Bone marrow (tissue), 2 donors: Measurements from ENCODE around the gene NOM1.

Experiments used
- DNase-seq, 2 donors: peaks; one replicate each; lab custom pipeline; 2025; lab: John Stamatoyannopoulos, UW

Gene NOM1

DNA sequence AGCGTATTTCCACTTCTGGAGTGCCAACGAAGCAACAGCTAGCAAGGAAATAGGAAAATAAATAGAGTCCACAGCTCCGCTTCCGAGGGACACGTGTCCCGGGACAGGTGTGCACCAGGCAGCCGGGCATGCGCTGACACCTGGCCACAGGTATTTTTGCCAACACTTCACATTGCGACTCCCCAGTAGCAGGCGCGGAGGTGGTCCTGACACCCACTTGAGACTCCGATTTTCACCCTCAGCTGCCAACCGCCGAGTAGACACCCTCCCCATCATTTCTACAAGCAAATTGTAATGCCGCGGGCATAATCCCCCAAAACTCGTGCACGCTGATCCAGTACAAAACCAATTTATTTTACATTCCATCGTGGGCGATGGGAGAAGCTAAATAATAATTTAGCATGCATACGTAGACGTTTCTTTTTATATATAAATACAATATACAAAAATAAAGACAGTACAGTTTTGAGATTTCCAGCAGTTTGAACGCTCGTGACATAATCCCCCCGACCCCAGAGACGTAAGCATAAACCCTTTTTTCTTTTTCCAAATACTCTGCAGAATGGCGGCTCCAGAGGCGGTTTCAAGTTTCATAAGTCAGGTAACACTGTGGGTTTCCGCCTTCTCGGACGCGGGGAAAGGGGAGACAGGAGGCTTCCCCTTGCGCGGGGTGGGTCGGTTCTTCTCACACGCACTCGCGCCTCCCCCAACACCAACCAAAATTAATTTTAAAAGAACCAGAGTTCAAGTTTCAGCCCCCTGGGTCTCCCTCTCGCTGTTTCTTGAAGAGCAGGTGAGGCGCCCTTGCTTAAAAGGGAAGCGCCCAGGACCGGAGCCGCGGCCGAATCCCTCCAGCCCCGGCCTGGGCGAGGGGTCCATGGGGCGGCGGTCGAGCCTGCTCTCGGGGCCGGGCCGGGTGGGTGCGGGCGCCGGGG, 55.3 kb downstream of the NOM1 start:
- DNase-seq: no peak

DNA sequence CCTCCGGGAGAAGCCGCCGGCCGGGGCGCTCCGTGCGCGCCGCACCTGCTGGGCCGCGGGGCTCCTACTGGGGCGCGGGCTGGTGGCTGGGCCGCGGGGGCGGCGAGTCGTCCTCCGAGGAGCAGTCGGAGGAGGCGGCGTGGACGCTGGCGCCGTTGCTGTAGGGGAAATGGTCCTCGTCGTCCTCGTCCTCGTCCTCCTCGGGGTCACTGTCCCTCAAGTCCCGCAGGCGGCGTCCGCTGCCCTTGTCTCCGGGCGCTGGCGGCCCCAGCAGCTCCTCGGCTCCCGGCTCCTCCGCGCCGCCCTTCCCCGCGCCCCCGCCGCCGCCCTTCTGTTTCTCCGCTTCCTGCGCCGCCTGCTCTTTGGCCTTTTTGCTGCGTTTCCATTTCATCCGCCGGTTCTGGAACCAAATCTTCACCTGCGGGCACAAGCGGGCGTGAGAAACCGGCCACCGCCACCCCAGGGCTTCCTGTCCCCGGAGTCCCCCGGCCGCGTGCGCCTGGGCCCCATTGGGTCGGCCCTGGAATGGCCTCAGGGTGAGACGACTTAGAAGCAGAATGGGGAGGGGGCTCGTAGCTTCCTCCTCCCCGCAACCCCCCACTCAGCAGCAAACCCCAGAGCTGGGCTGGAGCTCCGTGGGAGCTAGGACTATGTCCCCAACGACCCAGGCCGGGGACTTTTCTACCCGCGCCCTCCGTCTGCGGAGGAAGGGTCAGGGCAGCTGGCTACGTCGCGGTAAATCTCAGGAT, 56.1 kb downstream of the NOM1 start:
- no peak for DNase-seq

DNA sequence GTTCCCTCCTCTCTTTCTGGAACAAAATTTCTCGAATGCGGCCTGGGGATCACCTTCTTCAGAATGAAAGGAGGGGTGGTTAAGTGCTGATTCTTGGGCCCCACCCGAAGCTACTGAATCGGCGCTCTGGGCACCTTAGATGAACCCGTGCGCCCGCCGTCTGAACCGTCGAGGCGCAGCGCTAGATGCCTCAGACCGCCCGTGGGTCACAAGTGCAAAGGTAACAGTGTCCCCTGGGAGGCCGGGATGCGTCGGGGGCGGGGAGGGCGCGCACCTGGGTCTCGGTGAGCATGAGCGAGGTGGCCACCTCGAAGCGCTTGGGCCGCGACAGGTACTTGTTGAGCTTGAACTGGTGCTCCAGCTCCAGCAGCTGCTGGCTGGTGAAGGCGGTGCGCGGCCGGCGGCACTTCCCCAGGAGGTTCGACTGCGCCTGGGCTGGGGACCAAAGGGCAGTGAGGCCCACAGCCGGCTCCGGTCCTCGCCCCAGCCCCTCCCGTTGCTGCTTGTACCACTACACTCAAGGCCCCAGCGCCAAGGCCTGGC, 56.8 kb downstream of the NOM1 start:
- DNase-seq: no peak

DNA sequence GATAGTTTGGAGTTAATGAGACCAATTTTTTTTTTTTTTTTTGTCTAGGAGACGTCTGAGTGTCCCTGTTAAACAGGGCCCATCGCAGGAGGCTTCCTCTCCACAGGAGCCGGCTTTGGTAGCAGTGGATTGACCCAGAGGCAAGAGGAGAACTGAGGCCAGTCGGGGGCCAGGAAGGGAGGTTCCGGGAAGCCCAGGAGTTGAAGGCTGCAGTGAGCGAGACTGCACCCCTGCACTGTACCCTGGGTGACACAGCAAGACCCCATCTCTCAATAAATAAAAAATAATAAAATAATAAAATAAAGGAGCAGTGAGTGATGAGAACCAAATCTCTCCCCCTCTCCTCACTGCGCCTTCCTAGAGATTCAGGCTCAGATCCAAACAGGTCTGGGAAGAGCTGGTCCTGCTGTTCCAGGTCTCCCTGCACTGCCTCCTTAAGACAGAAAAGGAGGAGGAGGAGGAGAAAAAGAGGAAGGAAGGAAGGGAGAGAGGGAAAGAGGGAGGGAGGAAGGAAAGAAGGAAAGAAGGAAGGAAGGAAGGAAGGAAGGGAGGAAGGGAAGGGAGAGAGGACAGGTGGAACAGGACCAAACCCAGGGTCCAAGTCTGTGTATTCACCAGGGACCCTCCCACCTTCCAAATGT, 57.4 kb downstream of the NOM1 start:
- no peak for DNase-seq

DNA sequence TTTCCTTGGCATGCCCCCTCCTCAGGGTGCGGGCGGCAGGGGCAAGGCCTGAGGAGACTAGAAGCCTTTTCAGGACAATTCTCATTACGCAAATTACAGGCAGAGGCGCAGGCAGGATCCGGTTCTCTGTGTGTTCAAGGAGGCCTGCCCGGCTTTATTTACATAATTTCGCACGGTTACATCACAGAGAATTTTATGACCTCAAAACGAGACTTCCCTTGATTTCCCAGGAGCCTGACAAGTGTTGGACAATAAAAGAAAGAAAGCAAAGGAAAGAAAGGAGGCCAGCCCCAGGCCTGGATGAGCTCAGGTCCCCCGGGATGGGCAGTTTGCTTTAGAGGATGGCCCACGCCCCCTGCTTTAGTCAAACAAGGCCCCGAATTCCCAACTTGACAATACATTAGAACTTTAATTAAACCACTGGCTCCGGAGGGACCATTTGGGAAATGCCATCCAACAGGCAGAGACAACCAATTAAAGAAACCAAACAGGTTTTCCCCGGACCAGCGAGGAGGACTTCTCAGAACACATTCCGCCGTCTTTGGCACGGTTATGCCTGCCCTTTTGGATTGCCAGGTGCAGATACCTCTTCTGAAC, 58.1 kb downstream of the NOM1 start:
- DNase-seq: no peak

DNA sequence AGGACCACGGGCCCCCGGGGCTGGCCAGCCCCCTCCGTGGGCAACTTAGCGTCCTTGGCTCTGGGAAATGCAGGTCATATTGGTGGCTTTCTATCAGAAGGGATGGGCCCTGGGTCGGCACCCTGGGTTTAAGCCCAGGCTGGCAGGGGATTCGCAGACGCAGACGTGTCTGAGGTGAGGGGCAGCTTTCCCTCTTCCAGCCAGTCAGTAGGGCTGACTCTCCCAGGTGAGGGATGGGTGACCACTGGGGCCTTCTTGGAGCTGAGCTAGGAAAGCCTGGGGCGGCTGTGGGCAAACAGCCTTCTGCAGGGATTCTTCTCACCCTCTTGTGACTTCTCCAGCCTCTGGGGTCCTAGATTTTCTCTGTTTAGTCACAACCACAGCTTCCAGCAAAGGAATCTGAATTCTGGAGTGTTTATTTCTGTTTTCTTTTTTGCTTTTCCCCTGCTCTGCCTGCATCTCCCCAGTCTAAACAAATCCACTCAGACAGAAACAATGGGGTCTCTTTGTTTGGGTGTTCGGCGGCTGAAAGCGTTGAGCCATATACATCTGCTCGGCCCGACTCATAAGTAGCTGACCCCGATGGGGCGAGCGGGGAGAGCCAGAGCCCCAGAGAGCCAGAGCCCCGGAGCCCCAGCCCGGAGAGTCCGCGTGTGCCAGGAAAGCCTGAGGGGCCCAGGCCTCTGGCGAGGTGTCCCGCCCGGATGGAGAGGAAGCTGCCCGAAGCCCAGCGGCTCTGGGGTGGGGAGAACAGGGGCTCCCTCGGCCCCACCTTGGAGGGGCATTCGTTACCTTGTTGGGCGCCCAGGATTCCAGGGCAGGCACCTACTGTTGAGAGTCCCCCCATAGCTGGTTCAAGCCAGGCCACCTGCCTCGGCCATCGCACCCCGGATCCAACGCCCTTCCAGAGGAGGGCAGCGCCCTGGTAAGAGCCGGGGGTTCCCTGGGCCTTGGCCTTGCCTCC, 59.0 kb downstream of the NOM1 start:
- DNase-seq: no peak

DNA sequence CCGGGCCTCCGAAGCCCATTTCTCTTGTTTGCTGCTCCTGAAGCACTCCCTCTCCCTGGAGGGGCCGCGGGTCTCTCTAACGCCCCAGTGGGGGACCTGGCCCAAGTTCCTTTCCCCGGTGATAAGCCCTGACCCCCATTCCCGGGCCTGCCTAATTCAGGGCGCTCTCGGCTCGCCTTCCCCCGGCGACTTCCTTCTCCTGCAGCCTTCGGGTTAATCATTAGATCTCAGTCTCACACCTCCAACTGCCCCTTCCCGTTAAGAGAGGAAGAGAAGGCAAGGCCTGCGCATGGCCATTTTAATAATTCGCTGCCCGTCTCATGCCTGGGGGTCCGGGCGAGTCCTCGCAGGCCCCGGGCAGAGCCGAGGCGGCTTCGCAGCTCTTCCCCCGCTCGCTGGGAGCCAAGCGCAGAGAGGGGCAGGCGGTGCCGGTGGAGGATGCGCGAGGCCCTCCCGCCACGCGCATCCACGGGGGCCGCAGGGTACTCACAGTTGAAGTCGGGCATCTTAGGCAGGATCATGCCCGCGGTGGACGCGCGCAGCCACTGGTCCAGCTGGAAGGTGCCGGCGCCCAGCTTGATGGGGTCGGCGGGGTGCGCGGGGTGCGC, 59.8 kb downstream of the NOM1 start:
- DNase-seq: no peak

DNA sequence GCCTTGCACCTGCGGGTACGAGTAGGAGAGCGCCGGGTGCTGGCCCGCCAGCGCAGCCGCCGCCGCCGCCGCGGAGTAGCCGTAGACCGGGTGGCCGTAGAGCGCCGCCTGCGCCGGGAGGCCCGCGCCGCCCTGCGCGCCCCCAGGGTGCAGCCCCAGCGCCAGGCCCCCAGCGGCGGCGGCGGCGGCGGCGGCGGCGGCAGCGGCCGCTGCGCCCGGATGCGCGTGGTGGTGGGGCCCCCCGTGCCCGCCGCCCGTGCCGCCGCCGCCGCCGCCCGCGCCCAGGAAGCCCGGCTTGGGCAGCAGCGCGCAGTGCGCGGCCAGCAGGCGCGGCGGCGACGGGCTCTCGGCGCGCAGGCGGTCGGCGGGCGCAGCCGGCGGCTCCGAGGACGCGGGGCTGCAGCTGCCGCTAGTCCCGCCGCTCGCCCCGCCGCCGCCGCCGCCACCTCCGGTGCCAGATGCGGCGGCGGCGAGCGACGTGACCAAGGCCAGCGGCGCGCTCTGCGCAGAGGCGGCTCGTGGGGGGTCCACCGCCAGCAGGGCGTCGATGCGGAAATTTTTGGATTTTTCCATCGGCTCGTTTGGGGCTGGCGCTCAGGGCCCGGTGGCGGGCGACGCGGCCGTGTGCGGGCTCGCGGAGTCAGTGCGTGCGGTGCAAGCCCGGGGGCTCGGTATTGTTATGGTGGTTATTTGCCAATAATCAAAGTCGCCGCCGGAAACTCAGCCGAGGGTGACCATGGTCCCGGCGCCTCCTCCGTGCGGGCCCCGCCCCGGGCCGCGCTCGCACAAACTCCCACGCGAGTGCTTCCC, 60.5 kb downstream of the NOM1 start:
- DNase-seq: no peak

DNA sequence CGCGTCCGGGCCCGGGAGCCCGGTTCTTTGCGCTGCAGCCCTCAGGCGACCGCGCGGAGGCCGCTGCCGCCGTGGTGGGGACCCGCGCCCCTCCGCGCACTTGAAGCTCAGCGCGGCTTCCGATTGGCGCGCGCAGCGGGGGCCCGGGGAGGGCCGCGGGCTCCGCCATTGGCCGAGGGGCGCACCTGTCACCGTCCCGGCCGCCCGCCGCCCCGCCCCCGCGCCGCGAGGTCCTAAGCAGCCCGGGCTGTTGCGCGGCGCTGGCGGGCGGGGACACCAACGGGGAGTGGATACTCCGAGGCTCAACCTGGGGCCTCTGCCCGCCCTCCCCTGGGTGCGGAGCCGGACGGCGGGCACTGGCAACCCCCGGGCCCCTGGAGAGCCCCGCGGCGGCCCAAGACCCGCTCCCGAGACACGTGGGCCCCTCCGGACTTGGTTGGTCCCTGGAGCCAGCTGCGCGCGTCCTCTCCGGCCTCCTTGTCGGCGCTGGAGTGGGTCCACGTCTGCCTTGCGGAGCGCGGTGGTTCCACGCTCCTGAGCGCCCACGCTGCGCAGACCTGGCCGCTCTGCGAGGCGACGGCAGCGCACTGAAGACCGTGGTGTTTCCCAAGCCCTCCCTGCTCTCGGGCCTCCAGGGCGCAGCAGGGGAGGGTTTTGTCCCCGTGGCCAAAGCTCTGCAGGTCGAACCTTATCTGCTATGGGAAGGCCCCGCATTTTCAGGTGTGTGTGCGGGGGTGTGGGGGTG, 61.2 kb downstream of the NOM1 start, which contains the start of gene MNX1:
Gene MNX1, minus strand, starts transcription at position 76 of the 745 bp plus-strand sequence. CDS start 313 bp downstream, outside the sequence.
- no peak for DNase-seq

DNA sequence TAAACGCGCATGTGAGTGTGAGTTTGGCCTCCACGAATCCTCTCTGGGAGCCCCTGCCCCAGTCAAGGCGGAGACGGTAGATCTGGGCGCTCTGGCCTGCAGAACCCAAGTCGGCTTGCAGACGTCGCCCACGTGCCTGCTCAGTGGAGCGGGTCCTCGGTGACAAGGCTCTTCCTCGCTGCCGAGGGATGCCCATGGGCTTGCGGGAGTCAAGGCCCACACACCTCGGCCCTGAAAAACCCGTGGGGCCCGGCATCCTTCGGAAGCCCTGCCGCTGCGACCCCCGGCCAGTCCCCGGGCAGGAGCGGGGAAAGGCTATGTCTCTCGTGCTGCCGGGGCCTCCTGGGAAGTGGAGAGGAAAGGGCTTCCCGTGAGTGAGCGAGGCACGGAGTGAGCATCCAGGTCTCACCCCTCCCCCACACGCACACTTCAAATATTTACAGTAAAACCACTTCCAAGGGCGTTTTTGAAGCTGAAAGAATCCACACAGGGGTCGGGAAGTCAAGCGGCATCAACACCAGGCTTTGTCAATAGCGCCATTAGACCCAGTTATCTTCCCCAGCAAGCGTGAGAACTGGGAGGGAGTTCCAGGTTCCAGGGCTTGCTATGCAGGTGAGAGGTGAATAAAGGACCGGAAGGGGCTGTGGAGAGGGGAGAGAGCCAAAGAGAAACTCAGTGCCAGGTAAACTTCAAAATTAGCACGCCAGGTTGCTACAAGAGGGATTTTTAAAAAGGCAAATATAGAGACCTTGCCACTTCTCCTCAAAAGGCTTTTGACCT, 62.0 kb downstream of the NOM1 start:
- no peak for DNase-seq

DNA sequence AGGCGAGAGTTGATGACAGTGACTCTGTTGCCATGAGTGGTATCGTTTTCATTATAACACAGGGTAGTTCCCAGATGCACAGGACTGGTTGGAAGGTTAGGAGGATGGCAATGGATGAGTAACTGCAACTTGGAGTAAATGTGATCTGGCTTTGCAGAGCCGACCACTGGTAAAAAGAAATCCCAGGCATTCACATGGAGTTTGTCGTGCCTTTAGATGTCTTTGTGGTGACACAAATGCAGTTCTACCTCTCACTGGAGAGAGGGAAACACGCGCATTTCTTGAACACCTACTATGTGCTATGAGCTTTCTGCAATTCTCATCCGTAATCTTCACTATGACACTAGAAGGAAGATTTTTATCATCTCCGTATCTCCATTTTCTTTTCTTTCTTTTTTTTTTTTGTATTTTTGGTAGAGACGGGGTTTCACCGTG, 62.6 kb downstream of the NOM1 start:
- DNase-seq: no peak

DNA sequence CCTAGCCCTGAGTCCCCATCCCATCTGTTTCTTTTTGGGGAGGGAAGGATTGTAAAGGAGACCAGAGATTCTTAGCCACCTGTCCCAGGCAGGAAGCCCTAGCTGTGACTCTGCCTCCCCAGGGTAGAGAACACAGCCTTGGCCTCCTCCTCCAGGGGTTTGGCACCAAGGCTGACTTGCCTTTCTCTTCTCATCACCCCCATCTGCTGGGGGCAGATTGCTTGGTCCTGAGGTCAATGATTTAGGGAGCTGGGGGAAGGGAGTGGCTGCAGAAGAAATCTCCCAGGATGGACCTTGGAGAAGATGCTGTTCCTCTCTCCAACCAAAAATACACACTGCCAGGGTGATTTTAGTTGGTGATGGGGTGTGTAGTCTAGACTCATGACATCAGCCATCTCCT, 63.6 kb downstream of the NOM1 start:
- DNase-seq: no peak

DNA sequence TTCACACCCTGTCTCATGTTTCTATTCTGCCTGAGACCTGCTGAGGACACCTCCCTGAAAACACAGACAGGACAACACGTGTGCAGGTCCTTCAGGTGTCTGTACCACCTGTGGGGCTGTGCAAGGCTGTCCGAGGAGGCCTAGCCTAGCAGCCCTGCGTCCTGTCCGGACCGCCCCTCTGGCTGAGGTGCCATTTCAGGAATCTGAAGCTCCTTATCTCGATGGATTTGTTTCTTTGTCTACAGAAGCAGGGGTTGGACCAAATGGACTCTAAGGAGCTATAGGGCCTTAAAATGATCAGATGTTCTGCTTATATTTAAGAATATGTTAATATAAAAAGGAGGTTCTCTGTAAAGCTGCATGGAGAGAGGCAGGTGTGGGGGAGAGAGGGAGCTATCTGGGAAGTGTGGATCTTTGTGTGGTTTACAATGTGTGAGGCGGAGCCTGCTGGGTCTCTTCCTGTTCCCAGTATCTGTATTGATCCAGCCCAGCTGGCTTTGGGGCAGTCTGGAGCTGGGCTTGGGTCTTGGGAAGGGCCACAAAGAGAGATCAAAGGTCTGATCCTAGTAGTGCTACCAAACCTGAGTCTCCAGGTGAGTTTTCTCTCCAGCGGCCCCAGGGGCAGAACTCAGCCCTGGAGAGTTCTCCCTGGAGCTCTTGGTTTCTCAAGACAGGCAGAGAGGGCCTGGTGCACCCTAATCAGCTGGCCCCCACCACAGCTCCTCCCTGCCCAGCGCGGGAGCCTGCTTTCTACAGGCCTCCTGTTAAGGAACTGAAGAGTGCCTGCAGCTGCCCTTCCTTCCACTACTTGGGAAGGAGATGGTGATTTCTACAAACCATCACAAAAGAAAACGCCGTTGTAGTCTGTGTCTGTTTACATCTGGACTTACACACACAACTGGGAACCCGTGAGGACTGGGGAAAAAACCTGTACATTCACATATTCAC, 64.4 kb downstream of the NOM1 start:
- DNase-seq: no peak

DNA sequence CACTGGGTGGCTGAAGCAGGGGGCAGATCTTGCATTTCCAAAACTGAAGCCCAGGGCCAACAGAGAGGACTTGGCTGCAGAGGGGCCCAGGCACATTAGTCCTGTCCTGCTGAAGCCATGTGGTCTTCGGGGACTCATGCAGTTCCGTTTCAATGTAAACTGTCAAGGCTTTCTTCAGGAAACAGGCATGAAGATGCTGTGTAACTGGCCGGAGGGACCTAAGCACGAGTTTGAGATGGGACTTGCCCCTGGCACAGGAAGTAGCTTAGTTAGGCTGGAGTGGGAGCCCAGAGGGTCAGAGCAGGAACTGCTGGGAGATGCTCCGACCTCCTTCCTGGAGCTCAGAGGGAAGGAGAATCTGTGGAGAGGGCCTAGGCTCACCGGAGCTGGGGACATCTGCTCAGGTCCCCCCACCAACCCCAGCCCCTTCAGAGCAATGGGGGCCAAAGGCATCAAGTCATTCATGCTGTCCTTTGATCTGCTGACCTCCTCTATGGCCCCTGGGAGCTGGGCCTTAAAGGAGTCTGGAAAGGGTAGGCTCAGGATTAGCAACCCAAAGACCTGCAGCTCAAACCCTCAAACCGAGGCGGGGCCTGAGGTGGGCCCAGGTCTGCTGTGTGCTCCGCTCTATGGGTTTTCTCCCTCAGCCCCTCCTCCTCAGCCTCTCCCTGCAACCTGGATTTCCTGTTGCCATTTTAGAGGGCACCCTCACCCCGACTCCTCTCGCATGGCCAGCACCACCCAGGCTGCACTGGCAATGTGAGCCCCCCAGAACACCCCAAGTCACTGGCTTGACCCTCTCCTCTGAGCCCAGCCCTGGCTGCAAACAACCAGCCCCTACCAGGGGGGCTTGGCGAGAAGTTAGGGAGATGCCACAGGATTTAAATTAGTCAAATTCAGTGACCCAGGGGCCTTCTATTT, 65.4 kb downstream of the NOM1 start:
- DNase-seq: no peak

DNA sequence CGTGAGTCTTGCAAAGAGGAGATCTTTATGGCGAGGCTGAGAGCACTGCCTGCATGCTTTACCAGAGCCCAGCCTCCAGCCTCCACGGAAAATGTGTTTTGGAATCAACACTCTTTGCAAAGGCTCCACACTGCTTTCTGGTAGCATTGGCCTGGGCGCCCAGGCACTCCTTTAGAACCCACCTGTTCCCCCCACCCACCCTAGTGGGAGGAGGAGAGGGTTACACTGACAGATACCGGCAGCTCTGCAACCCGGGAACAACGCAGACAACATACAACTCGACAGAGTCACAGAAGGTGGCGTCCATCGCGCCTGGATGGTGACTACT, 66.5 kb downstream of the NOM1 start:
- no peak for DNase-seq
